Measurements from ENCODE around the gene PEX16. TPM values are rescaled to one million over a fixed set of nuclear protein-coding genes. Genes with fewer than 3 reads are reported as not detected.

The PEX16 gene
- total and polyA plus RNA-seq, 9 of the 15 experiments (the other 6 are each of a cell fraction or from before 2014, with no cell fraction given) = 1.5 to 43.9 (median 14.6) TPM

DNA sequence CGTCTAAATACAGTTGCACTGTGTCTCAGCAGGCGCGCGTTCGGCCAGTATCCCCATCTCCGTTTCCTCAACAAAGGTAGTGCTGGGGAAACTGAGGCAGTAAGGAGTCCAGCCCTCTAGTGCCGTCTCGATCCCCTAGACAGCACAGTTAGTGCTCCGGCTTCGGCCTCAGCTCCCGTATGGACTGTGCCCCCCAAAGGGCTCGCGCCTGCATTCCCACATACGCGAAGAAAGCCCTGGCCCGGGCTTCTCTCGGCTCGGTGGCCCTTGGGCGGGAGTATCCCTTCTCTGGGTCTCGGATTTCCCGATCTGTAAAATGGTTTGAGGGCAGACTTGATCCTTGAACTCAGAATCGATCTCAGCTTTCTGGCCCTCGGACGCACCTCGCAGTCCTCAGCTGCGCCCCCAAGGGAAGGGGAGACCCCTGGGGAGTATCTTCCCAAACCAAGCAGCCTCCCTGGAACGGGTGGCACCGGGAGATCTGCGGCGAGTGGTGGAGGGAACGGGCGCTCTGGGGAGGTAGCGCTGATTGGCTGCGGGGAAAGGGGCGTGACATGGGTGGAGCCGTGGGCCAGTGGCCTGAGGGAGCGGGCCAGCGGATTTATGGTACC is 759 bp upstream of the PEX16 start (continued):
- TF ChIP-seq, protein P1, sequence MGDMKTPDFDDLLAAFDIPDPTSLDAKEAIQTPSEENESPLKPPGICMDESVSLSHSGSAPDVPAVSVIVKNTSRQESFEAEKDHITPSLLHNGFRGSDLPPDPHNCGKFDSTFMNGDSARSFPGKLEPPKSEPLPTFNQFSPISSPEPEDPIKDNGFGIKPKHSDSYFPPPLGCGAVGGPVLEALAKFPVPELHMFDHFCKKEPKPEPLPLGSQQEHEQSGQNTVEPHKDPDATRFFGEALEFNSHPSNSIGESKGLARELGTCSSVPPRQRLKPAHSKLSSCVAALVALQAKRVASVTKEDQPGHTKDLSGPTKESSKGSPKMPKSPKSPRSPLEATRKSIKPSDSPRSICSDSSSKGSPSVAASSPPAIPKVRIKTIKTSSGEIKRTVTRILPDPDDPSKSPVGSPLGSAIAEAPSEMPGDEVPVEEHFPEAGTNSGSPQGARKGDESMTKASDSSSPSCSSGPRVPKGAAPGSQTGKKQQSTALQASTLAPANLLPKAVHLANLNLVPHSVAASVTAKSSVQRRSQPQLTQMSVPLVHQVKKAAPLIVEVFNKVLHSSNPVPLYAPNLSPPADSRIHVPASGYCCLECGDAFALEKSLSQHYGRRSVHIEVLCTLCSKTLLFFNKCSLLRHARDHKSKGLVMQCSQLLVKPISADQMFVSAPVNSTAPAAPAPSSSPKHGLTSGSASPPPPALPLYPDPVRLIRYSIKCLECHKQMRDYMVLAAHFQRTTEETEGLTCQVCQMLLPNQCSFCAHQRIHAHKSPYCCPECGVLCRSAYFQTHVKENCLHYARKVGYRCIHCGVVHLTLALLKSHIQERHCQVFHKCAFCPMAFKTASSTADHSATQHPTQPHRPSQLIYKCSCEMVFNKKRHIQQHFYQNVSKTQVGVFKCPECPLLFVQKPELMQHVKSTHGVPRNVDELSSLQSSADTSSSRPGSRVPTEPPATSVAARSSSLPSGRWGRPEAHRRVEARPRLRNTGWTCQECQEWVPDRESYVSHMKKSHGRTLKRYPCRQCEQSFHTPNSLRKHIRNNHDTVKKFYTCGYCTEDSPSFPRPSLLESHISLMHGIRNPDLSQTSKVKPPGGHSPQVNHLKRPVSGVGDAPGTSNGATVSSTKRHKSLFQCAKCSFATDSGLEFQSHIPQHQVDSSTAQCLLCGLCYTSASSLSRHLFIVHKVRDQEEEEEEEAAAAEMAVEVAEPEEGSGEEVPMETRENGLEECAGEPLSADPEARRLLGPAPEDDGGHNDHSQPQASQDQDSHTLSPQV (IDR thresholded peaks at IDR 0.05) = no peak
- TF ChIP-seq NBN (IDR thresholded peaks at IDR 0.05; ENCODE audit: low read depth) (0 out of 2 replicates have a peak, but pooled peaks have one; percentile 12), CEBPB (tag; IDR thresholded peaks at IDR 0.05) (no peak), DNMT1 (IDR thresholded peaks at IDR 0.05) (no peak), ZNF224 (CRISPR knock-in tag; IDR thresholded peaks at IDR 0.05) (no peak), SMARCE1 (IDR thresholded peaks at IDR 0.05) (no peak; the same call in 1 of the 2 replicates), DPF2 (IDR thresholded peaks at IDR 0.05) (0 out of 2 replicates have a peak, but pooled peaks have one; percentile 12), KLF13 (tag; IDR thresholded peaks at IDR 0.05; ENCODE audit: borderline replicate concordance, low read depth) (no peak), EWSR1 (IDR thresholded peaks at IDR 0.05; ENCODE audit: borderline replicate concordance, low read depth, partially characterized antibody) (no peak)
- TF ChIP-seq, protein P2, sequence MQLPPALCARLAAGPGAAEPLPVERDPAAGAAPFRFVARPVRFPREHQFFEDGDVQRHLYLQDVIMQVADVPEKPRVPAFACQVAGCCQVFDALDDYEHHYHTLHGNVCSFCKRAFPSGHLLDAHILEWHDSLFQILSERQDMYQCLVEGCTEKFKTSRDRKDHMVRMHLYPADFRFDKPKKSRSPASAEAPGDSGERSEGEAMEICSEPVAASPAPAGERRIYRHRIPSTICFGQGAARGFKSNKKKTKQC (CRISPR knock-in tag; IDR thresholded peaks at IDR 0.05) = peak; percentile 47
- TF ChIP-seq, protein P3, sequence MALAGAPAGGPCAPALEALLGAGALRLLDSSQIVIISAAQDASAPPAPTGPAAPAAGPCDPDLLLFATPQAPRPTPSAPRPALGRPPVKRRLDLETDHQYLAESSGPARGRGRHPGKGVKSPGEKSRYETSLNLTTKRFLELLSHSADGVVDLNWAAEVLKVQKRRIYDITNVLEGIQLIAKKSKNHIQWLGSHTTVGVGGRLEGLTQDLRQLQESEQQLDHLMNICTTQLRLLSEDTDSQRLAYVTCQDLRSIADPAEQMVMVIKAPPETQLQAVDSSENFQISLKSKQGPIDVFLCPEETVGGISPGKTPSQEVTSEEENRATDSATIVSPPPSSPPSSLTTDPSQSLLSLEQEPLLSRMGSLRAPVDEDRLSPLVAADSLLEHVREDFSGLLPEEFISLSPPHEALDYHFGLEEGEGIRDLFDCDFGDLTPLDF (CRISPR knock-in tag; IDR thresholded peaks at IDR 0.05) = no peak
- TF ChIP-seq, protein P4, sequence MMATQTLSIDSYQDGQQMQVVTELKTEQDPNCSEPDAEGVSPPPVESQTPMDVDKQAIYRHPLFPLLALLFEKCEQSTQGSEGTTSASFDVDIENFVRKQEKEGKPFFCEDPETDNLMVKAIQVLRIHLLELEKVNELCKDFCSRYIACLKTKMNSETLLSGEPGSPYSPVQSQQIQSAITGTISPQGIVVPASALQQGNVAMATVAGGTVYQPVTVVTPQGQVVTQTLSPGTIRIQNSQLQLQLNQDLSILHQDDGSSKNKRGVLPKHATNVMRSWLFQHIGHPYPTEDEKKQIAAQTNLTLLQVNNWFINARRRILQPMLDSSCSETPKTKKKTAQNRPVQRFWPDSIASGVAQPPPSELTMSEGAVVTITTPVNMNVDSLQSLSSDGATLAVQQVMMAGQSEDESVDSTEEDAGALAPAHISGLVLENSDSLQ (IDR thresholded peaks at IDR 0.05) = peak; percentile 76
- TF ChIP-seq, protein P5, sequence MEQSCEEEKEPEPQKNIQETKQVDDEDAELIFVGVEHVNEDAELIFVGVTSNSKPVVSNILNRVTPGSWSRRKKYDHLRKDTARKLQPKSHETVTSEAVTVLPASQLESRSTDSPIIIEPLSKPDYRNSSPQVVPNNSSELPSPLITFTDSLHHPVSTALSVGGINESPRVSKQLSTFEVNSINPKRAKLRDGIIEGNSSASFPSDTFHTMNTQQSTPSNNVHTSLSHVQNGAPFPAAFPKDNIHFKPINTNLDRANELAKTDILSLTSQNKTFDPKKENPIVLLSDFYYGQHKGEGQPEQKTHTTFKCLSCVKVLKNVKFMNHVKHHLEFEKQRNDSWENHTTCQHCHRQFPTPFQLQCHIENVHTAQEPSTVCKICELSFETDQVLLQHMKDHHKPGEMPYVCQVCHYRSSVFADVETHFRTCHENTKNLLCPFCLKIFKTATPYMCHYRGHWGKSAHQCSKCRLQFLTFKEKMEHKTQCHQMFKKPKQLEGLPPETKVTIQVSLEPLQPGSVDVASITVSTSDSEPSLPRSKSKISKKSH (CRISPR knock-in tag; IDR thresholded peaks at IDR 0.05) = no peak
- TF ChIP-seq, protein P6, sequence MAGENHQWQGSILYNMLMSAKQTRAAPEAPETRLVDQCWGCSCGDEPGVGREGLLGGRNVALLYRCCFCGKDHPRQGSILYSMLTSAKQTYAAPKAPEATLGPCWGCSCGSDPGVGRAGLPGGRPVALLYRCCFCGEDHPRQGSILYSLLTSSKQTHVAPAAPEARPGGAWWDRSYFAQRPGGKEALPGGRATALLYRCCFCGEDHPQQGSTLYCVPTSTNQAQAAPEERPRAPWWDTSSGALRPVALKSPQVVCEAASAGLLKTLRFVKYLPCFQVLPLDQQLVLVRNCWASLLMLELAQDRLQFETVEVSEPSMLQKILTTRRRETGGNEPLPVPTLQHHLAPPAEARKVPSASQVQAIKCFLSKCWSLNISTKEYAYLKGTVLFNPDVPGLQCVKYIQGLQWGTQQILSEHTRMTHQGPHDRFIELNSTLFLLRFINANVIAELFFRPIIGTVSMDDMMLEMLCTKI (IDR thresholded peaks at IDR 0.05; ENCODE audit: partially characterized antibody) = no peak
- TF ChIP-seq, protein P7, sequence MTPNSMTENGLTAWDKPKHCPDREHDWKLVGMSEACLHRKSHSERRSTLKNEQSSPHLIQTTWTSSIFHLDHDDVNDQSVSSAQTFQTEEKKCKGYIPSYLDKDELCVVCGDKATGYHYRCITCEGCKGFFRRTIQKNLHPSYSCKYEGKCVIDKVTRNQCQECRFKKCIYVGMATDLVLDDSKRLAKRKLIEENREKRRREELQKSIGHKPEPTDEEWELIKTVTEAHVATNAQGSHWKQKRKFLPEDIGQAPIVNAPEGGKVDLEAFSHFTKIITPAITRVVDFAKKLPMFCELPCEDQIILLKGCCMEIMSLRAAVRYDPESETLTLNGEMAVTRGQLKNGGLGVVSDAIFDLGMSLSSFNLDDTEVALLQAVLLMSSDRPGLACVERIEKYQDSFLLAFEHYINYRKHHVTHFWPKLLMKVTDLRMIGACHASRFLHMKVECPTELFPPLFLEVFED (CRISPR knock-in tag; conservative IDR thresholded peaks at IDR 0.05) = no peak

Measured in K562 (cell line).